Stomach (tissue), 9 donors: ENCODE data around the gene TXNDC12. TPM values are rescaled to one million over a fixed set of nuclear protein-coding genes. Genes with fewer than 3 reads are reported as not detected.
A peak's percentile ranks its signal among the peaks of the same experiment; 100 is the strongest.
"Not testable (repeated sequence)": the region's sequence is repeated elsewhere in the genome, so short reads cannot be mapped to it uniquely, and the experiment has no call there.

ENCODE experiments used
- DNase-seq, 2 donors: peaks; one replicate each; pipeline versions ENCODE4 v3.0.0 to v3.0.0-alpha.2; 2013 to 2019
- H3K27ac ChIP-seq, 5 donors: fragments of 200-600 bp in 4 of 5; sonication (generic) in 4 of 5; one replicate each; pipeline ENCODE4 v1.5.1; 2013 to 2019; ENCODE audit warnings: mild to moderate bottlenecking in 1 of 5, moderate library complexity in 1 of 5
- H3K27me3 ChIP-seq, 3 donors: fragments of 200-600 bp; sonication (generic); one replicate each; pipeline ENCODE4 v1.5.1; 2017 to 2019; ENCODE audit warnings: mixed run types in 1 of 3
- H3K36me3 ChIP-seq, 4 donors: fragments of 200-600 bp; sonication (generic); 1 replicate in 3 of 4; 2 replicates in 1 of 4; pipeline ENCODE4 v1.5.1; 2016 to 2019
- H3K4me1 ChIP-seq, 4 donors: fragments of 200-600 bp; sonication (generic); one replicate each; pipeline ENCODE4 v1.5.1; 2016 to 2019
- H3K4me3 ChIP-seq, 4 donors: fragments of 200-600 bp; sonication (generic) in 3 of 4; one replicate each; pipeline ENCODE4 v1.5.1; 2016 to 2019; ENCODE audit warnings: mild to moderate bottlenecking in 1 of 4
- H3K9me3 ChIP-seq, 4 donors: fragments of 200-600 bp; sonication (generic); one replicate each; pipeline ENCODE4 v1.5.1; 2016 to 2019
- EP300 ChIP-seq: sonication (generic); formaldehyde crosslinking; IDR thresholded peaks from one replicate; pipeline ENCODE4 v1.6.1; 2017; ENCODE audit warnings: antibody characterized with exemption
- POLR2A ChIP-seq, 4 donors: fragments of 450-650 bp; IDR thresholded peaks; one replicate each; pipeline ENCODE4 v1.6.1; 2016; ENCODE audit warnings: antibody characterized with exemption in 4 of 4, control low read depth in 2 of 4, mild to moderate bottlenecking in 1 of 4, moderate library complexity in 1 of 4
- POLR2AphosphoS5 ChIP-seq, 3 donors: sonication (generic); formaldehyde crosslinking; IDR thresholded peaks; one replicate each; pipeline ENCODE4 v1.6.1; 2016; ENCODE audit warnings: antibody characterized with exemption in 3 of 3
- WGBS, 5 donors: extraction: QIAGEN DNeasy Blood & Tissue Kit in 3 of 5; methylation state at CpG; one replicate each; pipeline versions ENCODE4 v1.1.5 to v1.1.7; 2013 to 2018; 5-methylcytosine and 5-hydroxymethylcytosine counted together
- intact Hi-C: fragments of 100-400 bp; cut with DNase I; formaldehyde crosslinking; loops from one replicate; pipeline ENCODE4 v1.15.1; 2023; ENCODE audit warnings: low total_unique reads
- polyA plus RNA-seq, 3 donors: library from polyadenylated mRNA; stranded (reverse); fragments of 200-250 nt; gene quantifications; one replicate each; pipeline ENCODE4 v1.2.3, GENCODE V29; 2013
- total RNA-seq, 5 donors: library from RNA; depleted of rRNA; stranded (reverse); fragments of >200 nt; gene quantifications; one replicate each; pipeline versions ENCODE4 v1.1.0 to v1.2.3, GENCODE V29; 2014 to 2016
- TF ChIP-seq, protein P1 (sequence below), 7 experiments: fragments of 450-650 bp in 4 of 7; fragments of 200-600 bp in 3 of 7; sonication (generic) in 3 of 7; IDR thresholded peaks; one replicate each; pipeline ENCODE4 v1.5.1; 2016 to 2019; ENCODE audit warnings: antibody characterized with exemption in 7 of 7, control low read depth in 2 of 7, mild to moderate bottlenecking in 1 of 7
- donor health status: healthy with polysubstance abuse.
- donor health status: Bipolar disorder and iron deficiency.
- donor health status: healthy.

TXNDC12 gene
- total and polyA plus RNA-seq, 8 donors = 12.5 to 51.6 (median 23.5) TPM

DNA sequence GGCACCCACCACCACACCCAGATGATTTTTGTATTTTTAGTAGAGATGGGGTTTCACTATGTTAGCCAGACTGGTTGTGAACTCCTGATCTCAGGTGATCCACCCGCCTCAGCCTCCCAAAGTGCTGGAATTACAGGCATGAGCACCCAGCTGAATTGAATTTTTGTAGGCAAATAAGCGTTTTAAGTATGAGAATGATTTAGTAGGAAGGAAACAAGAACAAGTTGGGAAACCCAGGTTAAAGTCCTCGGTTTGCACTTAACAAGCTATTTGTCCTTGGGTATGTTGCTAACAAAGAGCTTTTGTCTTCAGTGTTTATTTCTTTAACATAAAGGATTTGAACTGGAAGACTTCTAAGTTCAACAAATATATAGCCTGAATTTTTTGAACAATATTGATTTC is 25.0 kb upstream of the TXNDC12 start:
- Histone ChIP-seq H3K4me3 (no peak overlapping the region), H3K27ac (peak overlapping the region in 1 of 5 donors; percentile 35), H3K4me1 (peaks cover 0 to 6% (median 0%) of the 10 kb centered on the region in 4 donors), H3K27me3 (no peaks in the 10 kb centered on the region), H3K36me3 (peaks cover 4 to 53% (median 45%) of the 10 kb centered on the region in 4 donors), H3K9me3 (no peaks in the 10 kb centered on the region)
- TF ChIP-seq, protein P1, sequence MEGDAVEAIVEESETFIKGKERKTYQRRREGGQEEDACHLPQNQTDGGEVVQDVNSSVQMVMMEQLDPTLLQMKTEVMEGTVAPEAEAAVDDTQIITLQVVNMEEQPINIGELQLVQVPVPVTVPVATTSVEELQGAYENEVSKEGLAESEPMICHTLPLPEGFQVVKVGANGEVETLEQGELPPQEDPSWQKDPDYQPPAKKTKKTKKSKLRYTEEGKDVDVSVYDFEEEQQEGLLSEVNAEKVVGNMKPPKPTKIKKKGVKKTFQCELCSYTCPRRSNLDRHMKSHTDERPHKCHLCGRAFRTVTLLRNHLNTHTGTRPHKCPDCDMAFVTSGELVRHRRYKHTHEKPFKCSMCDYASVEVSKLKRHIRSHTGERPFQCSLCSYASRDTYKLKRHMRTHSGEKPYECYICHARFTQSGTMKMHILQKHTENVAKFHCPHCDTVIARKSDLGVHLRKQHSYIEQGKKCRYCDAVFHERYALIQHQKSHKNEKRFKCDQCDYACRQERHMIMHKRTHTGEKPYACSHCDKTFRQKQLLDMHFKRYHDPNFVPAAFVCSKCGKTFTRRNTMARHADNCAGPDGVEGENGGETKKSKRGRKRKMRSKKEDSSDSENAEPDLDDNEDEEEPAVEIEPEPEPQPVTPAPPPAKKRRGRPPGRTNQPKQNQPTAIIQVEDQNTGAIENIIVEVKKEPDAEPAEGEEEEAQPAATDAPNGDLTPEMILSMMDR (IDR thresholded peaks at IDR 0.05) = no peak
- TF ChIP-seq EP300 (no peak), POLR2AphosphoS5 (IDR thresholded peaks at IDR 0.05) (no peak), POLR2A (IDR thresholded peaks at IDR 0.05) (no peak)
- intact Hi-C loops = no loop called here
- DNase-seq = peak in 1 of 2 donors; percentile 75
- 27 to 56% (median 48%) methylated on average over 3 of the region's 3 CpGs for WGBS, 5 donors

DNA sequence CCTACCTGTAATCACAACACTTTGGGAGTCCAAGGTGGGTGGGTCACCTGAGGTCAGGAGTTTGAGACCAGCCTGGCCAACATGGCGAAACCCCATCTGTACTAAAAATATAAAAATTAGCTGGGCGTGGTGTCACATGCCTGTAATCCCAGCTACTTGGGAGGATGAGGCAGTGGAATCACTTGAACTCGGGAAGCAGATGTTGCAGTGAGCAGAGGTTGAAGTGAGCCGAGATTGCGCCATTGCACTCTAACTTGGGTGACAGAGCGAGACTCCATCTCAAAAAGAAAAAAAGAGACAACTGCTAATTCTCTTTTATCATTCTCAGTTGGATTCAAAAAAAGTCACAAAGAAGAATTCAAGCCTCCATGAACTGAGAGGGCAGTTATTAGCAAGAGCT is 22.3 kb upstream of the TXNDC12 start:
- H3K27me3 ChIP-seq, H3K4me1 ChIP-seq, intact Hi-C loops, H3K27ac ChIP-seq, DNase-seq, H3K4me3 ChIP-seq, H3K9me3 ChIP-seq: not testable (repeated sequence)
- H3K36me3 ChIP-seq = peaks cover 1 to 61% (median 56%) of the 10 kb centered on the region in 4 donors
- 90 to 98% (median 94%) methylated on average over 6 of the region's 6 CpGs for WGBS, 5 donors

DNA sequence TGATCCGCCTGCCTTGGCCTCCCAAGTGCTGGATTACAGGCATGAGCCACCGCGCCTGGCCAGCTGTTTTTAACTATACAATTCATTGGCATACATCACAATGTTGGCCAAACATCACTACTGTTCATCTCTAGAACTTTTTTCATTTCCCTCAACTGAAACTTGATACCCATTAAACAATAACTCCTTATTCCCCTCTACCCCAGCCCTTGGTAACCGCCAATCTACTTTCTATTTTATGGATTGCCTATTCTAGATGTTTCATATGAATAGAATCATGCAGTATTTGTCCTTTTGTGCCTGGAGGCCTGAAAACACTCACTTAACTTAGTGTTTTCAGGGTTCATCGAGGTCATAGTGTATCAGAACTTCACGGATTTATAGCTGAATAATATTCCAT is 17.3 kb upstream of the TXNDC12 start:
- Histone ChIP-seq H3K27ac (no peak overlapping the region), H3K36me3 (peaks cover 3 to 75% (median 64%) of the 10 kb centered on the region in 4 donors), H3K27me3 (no peaks in the 10 kb centered on the region), H3K4me3 (no peak overlapping the region), H3K9me3 (no peaks in the 10 kb centered on the region), H3K4me1 (peaks cover 0 to 6% (median 2%) of the 10 kb centered on the region in 4 donors)
- TF ChIP-seq POLR2AphosphoS5 (IDR thresholded peaks at IDR 0.05) (no peak), POLR2A (IDR thresholded peaks at IDR 0.05) (no peak), EP300 (no peak)
- TF ChIP-seq, protein P1 (IDR thresholded peaks at IDR 0.05) = no peak
- intact Hi-C loops = no loop called here
- DNase-seq = no peak
- 77 to 96% (median 80%) methylated on average over 6 of the region's 6 CpGs for WGBS, 5 donors

DNA sequence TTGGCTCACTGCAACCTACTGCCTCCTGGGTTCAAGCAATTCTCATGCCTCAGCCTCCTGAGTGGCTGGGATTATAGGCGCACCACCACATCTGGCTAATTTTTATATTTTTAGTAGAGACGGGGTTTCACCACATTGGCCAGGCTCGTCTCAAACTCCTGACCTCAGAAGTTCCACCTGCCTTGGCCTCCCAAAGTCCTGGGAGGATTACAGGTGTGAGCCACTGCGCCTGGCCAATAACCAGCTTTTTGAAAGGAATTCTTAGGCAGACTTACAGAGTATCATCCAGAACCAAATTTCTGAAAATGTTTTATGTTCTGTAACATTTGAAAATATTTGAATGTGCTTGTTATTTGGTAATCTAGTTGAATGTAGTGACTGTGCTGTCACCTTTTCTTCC is 15.7 kb upstream of the TXNDC12 start:
- intact Hi-C loops = no loop called here
- H3K27ac ChIP-seq = no peak overlapping the region

DNA sequence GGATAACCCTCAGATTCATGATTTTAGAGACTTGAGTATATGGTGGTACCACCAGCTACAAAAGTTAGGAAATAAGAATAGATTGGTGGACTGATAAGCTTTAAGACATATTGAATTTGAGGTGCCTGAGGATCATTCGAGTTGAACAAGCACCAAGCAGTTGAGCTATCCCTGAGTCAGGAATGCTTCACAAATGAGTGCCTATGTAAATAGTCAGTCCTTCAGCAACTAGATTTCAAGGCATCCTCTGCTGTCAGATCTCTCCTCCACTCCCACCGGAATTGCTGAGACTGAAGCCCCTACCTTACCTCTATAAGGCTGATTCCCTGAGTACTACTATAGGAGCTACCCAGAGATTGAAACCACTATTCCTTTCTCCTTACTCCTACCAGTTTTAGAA is 8.2 kb upstream of the TXNDC12 start:
- DNase-seq = no peak
- peaks cover 38 to 81% (median 79%) of the 10 kb centered on the region in 4 donors for H3K36me3 ChIP-seq
- no peaks in the 10 kb centered on the region for H3K9me3 ChIP-seq
- TF ChIP-seq EP300 = no peak
- no peak for TF ChIP-seq POLR2A (IDR thresholded peaks at IDR 0.05)
- TF ChIP-seq POLR2AphosphoS5 (IDR thresholded peaks at IDR 0.05) = no peak
- TF ChIP-seq, protein P1 (IDR thresholded peaks at IDR 0.05) = no peak
- intact Hi-C loops = no loop called here
- no peaks in the 10 kb centered on the region for H3K27me3 ChIP-seq
- H3K4me1 ChIP-seq = peaks cover 14 to 41% (median 26%) of the 10 kb centered on the region in 4 donors
- H3K4me3 ChIP-seq = no peak overlapping the region
- no peak overlapping the region for H3K27ac ChIP-seq
- WGBS, 5 donors = 88 to 92% (median 90%) methylated on average over 2 of the region's 2 CpGs

More for the DNA sequence above, 15.7 kb upstream of the TXNDC12 start:
- Histone ChIP-seq H3K27me3 (no peaks in the 10 kb centered on the region), H3K4me3 (no peak overlapping the region), H3K4me1 (peaks cover 0 to 6% (median 2%) of the 10 kb centered on the region in 4 donors), H3K36me3 (peaks cover 11 to 82% (median 69%) of the 10 kb centered on the region in 4 donors), H3K9me3 (no peaks in the 10 kb centered on the region)
- TF ChIP-seq POLR2A (IDR thresholded peaks at IDR 0.05) = no peak
- TF ChIP-seq EP300 = no peak
- TF ChIP-seq, protein P1 (IDR thresholded peaks at IDR 0.05) = no peak
- no peak for TF ChIP-seq POLR2AphosphoS5 (IDR thresholded peaks at IDR 0.05)
- 89 to 95% (median 92%) methylated on average over 4 of the region's 4 CpGs for WGBS, 5 donors
- no peak for DNase-seq
